ENCODE data around the gene CPEB3. TPM values are rescaled to one million over a fixed set of nuclear protein-coding genes. Genes with fewer than 3 reads are reported as not detected.
"Not testable (repeated sequence)": the region's sequence is repeated elsewhere in the genome, so short reads cannot be mapped to it uniquely, and the experiment has no call there.

Gene CPEB3
- total RNA-seq (2021; ENCODE audit: unreplicated experiment), result 2.4 TPM
- 0.99 TPM for polyA plus RNA-seq (2012; ENCODE audit: insufficient read length)
- Bru-seq, nascent RNA, result percentile 62 among the genes with signal in this experiment
- BruChase-seq, experiment 1, labeled RNA remaining after a 2-hour chase, result percentile 48 among the genes with signal in this experiment
- percentile 48 among the genes with signal in this experiment for BruChase-seq, experiment 2, labeled RNA remaining after a 6-hour chase
- long read RNA-seq, partial matches to known transcripts, result 0 of 9 reads
- long read RNA-seq, other reads (novel, unspliced or antisense), result 9 of 9 reads

DNA sequence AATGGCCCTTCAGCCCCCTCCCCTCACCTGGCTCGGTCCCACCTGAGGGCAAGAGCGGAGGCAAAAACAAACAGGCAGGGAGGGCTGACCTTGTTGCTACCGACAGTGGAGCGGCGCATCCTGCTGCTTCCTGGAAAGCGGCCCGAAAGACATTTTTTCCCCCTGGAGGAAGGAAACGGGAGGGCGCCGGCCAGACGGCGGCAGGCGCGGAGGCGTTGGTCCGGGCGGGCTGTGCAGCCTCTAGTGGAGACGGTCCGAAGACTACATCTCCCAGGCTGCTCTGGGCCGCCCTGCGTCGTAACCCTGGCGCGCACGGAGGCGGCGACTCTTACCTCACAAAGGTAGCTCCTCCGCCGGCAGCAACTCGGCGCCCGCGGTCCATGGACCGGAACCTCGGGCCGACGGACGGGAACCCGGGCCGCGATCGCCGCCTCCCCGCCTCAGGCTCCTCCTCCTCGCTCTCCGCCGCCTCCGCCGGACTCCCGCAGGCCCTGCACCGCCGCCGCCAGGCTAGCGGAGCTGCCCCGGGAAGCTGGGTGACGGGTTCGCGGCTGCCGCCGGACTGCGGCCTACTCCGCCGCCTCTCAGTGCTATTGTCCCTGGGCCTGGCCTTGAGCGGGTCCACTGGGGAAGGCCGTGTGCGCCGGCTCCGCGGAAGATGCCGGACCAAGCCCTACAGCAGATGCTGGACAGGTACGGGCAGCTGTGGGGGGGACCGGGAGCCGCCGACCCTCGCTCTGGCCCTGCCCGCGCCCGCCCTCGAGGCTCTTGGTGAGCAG is at the start of gene CPEB3, which contains the start of gene MARCHF5:
Gene CPEB3 (minus strand): TSS at position 242 of the 779 bp plus-strand sequence. CDS start 50,728 bp downstream, outside the sequence.
Gene MARCHF5 (plus strand): TSS at position 331 of the 779 bp plus-strand sequence. CDS start 328 bp downstream, at position 659.
- ChIA-PET POLR2A (interaction anchor here (0.5 to 0.7 kb wide), 8 partner anchors 20 to 517 kb away, joined by 3 to 8 read pairs (median 4); no protein-coding TSS in a partner anchor), CTCF (interaction anchor here (0.6 to 2.1 kb wide), 10 partner anchors 10 to 1070 kb away, joined by 3 to 25 read pairs (median 4); partner anchors contain the start of gene PCGF5)
- in situ Hi-C loops (cut with HindIII; ENCODE audit: low pct_unique_long_range_greater_than_20kb, low sequenced_read_pairs), result no loop called here
- no TSS peak for BruUV-seq (replicated peaks)
- Histone ChIP-seq H3K27me3 (ENCODE audit: control insufficient read depth, insufficient read depth, low read length) (no peaks in the 10 kb centered on the region), H3K4me1 (ENCODE audit: control insufficient read depth, insufficient read depth, low read length) (peaks cover 6% of the 10 kb centered on the region; the same call in 1 of the 2 replicates), H3K36me3 (ENCODE audit: control insufficient read depth, insufficient read depth, low read length) (no peaks in the 10 kb centered on the region; the same call in 1 of the 2 replicates), H3K4me3 (ENCODE audit: low read depth in 2 of 2, low read length in 2 of 2) (peak within 1 kb of the TSS; percentile 87 to 91), H3K9me3 (ENCODE audit: control insufficient read depth, insufficient read depth, low read depth, low read length) (no peaks in the 10 kb centered on the region), H3K27ac (ENCODE audit: low read length) (peak within 1 kb of the TSS; percentile 84)
- intact Hi-C loops (cut with micrococcal nuclease; ENCODE audit: unreplicated experiment), result loop anchor here (1.0 to 5.0 kb wide), 3 partner anchors 49 to 204 kb away; no protein-coding TSS in a partner anchor
- ATAC-seq, result peak; percentile 99
- DNase-seq (ENCODE audit: low read depth, low spot score), result peak; percentile 73
- TF ChIP-seq, protein P1, sequence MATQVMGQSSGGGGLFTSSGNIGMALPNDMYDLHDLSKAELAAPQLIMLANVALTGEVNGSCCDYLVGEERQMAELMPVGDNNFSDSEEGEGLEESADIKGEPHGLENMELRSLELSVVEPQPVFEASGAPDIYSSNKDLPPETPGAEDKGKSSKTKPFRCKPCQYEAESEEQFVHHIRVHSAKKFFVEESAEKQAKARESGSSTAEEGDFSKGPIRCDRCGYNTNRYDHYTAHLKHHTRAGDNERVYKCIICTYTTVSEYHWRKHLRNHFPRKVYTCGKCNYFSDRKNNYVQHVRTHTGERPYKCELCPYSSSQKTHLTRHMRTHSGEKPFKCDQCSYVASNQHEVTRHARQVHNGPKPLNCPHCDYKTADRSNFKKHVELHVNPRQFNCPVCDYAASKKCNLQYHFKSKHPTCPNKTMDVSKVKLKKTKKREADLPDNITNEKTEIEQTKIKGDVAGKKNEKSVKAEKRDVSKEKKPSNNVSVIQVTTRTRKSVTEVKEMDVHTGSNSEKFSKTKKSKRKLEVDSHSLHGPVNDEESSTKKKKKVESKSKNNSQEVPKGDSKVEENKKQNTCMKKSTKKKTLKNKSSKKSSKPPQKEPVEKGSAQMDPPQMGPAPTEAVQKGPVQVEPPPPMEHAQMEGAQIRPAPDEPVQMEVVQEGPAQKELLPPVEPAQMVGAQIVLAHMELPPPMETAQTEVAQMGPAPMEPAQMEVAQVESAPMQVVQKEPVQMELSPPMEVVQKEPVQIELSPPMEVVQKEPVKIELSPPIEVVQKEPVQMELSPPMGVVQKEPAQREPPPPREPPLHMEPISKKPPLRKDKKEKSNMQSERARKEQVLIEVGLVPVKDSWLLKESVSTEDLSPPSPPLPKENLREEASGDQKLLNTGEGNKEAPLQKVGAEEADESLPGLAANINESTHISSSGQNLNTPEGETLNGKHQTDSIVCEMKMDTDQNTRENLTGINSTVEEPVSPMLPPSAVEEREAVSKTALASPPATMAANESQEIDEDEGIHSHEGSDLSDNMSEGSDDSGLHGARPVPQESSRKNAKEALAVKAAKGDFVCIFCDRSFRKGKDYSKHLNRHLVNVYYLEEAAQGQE (IDR thresholded peaks at IDR 0.05; ENCODE audit: insufficient read depth in 1 of 2, low read depth in 2 of 2, low read length in 1 of 2), result no peak
- TF ChIP-seq POLR2AphosphoS5 (IDR thresholded peaks at IDR 0.05; ENCODE audit: low read depth, low read length) (peak; percentile 68), TCF7L2 (IDR thresholded peaks at IDR 0.05; ENCODE audit: low read depth, low read length) (peak; percentile 77; the same call in 1 of the 2 replicates), SIN3A (IDR thresholded peaks at IDR 0.05; ENCODE audit: borderline replicate concordance, insufficient read depth, low read depth, low read length) (0 out of 2 replicates have a peak, but pooled peaks have one; percentile 62)
- TF ChIP-seq, protein P2, sequence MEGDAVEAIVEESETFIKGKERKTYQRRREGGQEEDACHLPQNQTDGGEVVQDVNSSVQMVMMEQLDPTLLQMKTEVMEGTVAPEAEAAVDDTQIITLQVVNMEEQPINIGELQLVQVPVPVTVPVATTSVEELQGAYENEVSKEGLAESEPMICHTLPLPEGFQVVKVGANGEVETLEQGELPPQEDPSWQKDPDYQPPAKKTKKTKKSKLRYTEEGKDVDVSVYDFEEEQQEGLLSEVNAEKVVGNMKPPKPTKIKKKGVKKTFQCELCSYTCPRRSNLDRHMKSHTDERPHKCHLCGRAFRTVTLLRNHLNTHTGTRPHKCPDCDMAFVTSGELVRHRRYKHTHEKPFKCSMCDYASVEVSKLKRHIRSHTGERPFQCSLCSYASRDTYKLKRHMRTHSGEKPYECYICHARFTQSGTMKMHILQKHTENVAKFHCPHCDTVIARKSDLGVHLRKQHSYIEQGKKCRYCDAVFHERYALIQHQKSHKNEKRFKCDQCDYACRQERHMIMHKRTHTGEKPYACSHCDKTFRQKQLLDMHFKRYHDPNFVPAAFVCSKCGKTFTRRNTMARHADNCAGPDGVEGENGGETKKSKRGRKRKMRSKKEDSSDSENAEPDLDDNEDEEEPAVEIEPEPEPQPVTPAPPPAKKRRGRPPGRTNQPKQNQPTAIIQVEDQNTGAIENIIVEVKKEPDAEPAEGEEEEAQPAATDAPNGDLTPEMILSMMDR (IDR thresholded peaks at IDR 0.05), result peak; percentile 65

DNA sequence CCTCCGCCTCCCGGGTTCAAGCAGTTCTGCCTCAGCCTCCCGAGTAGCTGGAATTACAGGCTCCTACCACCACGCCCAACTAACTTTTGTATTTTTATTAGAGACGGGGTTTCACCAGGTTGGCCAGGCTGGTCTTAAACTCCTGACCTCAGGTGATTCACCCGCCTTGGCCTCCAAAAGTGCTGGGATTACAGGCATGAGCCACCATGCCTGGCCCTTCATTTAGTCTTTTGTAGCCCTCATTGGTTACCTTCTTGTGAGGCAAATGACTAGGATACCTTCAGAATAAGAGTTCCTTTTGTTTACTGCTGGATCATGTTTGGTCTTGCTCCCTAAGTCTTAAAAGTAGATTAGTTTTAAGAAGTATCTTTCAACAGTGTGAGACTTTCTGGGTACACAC is 39.0 kb upstream of the CPEB3 start:
- H3K4me3 ChIP-seq (ENCODE audit: low read depth in 2 of 2, low read length in 2 of 2); DNase-seq (ENCODE audit: low read depth, low spot score); H3K4me1 ChIP-seq (ENCODE audit: control insufficient read depth, insufficient read depth, low read length); ATAC-seq; H3K9me3 ChIP-seq (ENCODE audit: control insufficient read depth, insufficient read depth, low read depth, low read length); BruUV-seq (replicated peaks); in situ Hi-C loops (cut with HindIII; ENCODE audit: low pct_unique_long_range_greater_than_20kb, low sequenced_read_pairs); CTCF ChIA-PET; H3K27me3 ChIP-seq (ENCODE audit: control insufficient read depth, insufficient read depth, low read length); POLR2A ChIA-PET; H3K27ac ChIP-seq (ENCODE audit: low read length); H3K36me3 ChIP-seq (ENCODE audit: control insufficient read depth, insufficient read depth, low read length); intact Hi-C loops (cut with micrococcal nuclease; ENCODE audit: unreplicated experiment): not testable (repeated sequence)
